Activated CD4-positive, CD25-positive, alpha-beta regulatory T cell treated with anti-CD3 and anti-CD28 coated beads, Interleukin-2, amount 50 U/mL, for 16 hours (primary cell): ENCODE results near the gene UBE3C.

ENCODE experiments used
- DNase-seq: peaks from one replicate; pipeline ENCODE4 v3.0.0-alpha.2; 2020; ENCODE audit warnings: low read depth, low spot score

Gene UBE3C

GRCh38 chr7:157291404-157292080 lies 152.8 kb downstream of the UBE3C start:
- no peak for DNase-seq

GRCh38 chr7:157292258-157292657 lies 153.5 kb downstream of the UBE3C start:
- DNase-seq, result no peak

GRCh38 chr7:157292770-157293412 lies 154.2 kb downstream of the UBE3C start:
- DNase-seq, result no peak

GRCh38 chr7:157293413-157293788 lies 154.7 kb downstream of the UBE3C start:
- DNase-seq, result no peak

- DNase-seq, result no peak
Observed at GRCh38 chr7:157294773-157295172, 156.0 kb downstream of the UBE3C start.

GRCh38 chr7:157295338-157295737 lies 156.6 kb downstream of the UBE3C start:
- DNase-seq, result no peak

- DNase-seq, result no peak
Observed at GRCh38 chr7:157297185-157297584, 158.5 kb downstream of the UBE3C start.

- no peak for DNase-seq
Observed at GRCh38 chr7:157299317-157299612, 160.5 kb downstream of the UBE3C start.

- no peak for DNase-seq
Observed at GRCh38 chr7:157299613-157300368, 161.1 kb downstream of the UBE3C start.

- DNase-seq, result no peak
Observed at GRCh38 chr7:157300369-157300825, 161.7 kb downstream of the UBE3C start.

- no peak for DNase-seq
Observed at GRCh38 chr7:157301610-157302120, 162.9 kb downstream of the UBE3C start.

- no peak for DNase-seq
Observed at GRCh38 chr7:157306846-157307838, 168.4 kb downstream of the UBE3C start.

- DNase-seq, result no peak
Observed at GRCh38 chr7:157309988-157310668, 171.4 kb downstream of the UBE3C start.

GRCh38 chr7:157310676-157311185 lies 172.0 kb downstream of the UBE3C start:
- DNase-seq, result no peak

- DNase-seq, result no peak
Observed at GRCh38 chr7:157312941-157313340, 174.2 kb downstream of the UBE3C start.

- DNase-seq, result no peak
Observed at GRCh38 chr7:157313645-157314044, 174.9 kb downstream of the UBE3C start.

- no peak for DNase-seq
Observed at GRCh38 chr7:157318015-157318706, 179.4 kb downstream of the UBE3C start.
